GM12878 (cell line): ENCODE results near the gene PSMD12. TPM values are rescaled to one million over a fixed set of nuclear protein-coding genes. Genes with fewer than 3 reads are reported as not detected.
A peak's percentile ranks its signal among the peaks of the same experiment; 100 is the strongest.

Experiments
- BACH1 ChIP-seq: fragments of 450-650 bp; IDR thresholded peaks from 2 replicates; pipeline ENCODE4 v1.6.1; 2017; ENCODE audit warnings: mild to moderate bottlenecking, borderline replicate concordance
- BHLHE40 ChIP-seq, 2 experiments: fragments of 450-650 bp in 1 of 2; IDR thresholded peaks; 2 replicates each; pipeline ENCODE4 v1.6.1; 2011 to 2017; ENCODE audit warnings: low read depth in 2 of 2, borderline replicate concordance in 1 of 2, improper control_type of control experiment in 1 of 2, low read length in 1 of 2, mild to moderate bottlenecking in 1 of 2
- DPF2 ChIP-seq: fragments of 450-650 bp; IDR thresholded peaks from 2 replicates; pipeline ENCODE4 v1.6.1; 2017; ENCODE audit warnings: mild to moderate bottlenecking
- EP300 ChIP-seq, 2 experiments: fragments of 150-350 bp in 1 of 2; IDR thresholded peaks; 2 replicates each; pipeline ENCODE4 v1.6.1; 2011 to 2012; ENCODE audit warnings: low read depth in 2 of 2, low read length in 2 of 2, borderline replicate concordance in 1 of 2, improper control_type of control experiment in 1 of 2, inconsistent platforms in 1 of 2; ENCODE audit not compliant: control insufficient read depth in 1 of 2
- IKZF1 ChIP-seq: fragments of 450-650 bp; conservative IDR thresholded peaks from 2 replicates; pipeline ENCODE4 v1.6.1; 2017; ENCODE audit warnings: antibody characterized with exemption, mild to moderate bottlenecking
- LARP7 ChIP-seq: fragments of 450-650 bp; IDR thresholded peaks from 2 replicates; pipeline ENCODE4 v1.6.1; 2017; ENCODE audit warnings: mild to moderate bottlenecking
- NBN ChIP-seq: fragments of 450-650 bp; IDR thresholded peaks from 2 replicates; pipeline ENCODE4 v1.6.1; 2016
- NR2C1 ChIP-seq: fragments of 450-650 bp; IDR thresholded peaks from 2 replicates; pipeline ENCODE4 v1.6.1; 2017; ENCODE audit warnings: antibody characterized with exemption, mild to moderate bottlenecking, moderate library complexity
- POLR2AphosphoS5 ChIP-seq: IDR thresholded peaks from 2 replicates; pipeline ENCODE4 v1.6.1; 2011; ENCODE audit warnings: mild to moderate bottlenecking, low read length, inconsistent platforms
- RAD21 ChIP-seq: IDR thresholded peaks from 2 replicates; pipeline ENCODE4 v1.6.1; 2011; ENCODE audit warnings: mild to moderate bottlenecking, low read depth, low read length, moderate library complexity; ENCODE audit not compliant: insufficient read depth
- SRF ChIP-seq, 2 experiments: IDR thresholded peaks; 2 replicates each; pipeline ENCODE4 v1.6.1; 2011; ENCODE audit warnings: low read depth in 2 of 2, low read length in 2 of 2, mild to moderate bottlenecking in 1 of 2, moderate library complexity in 1 of 2
- YY1 ChIP-seq: IDR thresholded peaks from 2 replicates; pipeline ENCODE4 v1.6.1; 2011; ENCODE audit warnings: low read depth, mild to moderate bottlenecking, low read length
- polyA plus RNA-seq, 11 experiments: library from polyadenylated mRNA; depleted of rRNA in 4 of 11; unstranded in 6 of 11; stranded (reverse) in 5 of 11; fragments of >200 nt; fragmentation: Nextera tagmentation in 4 of 11; fragmentation: Illumina TruSeq in 1 of 11; extraction: Ambion mirVana in 4 of 11; extraction: Trizol in 1 of 11; gene quantifications; 1 replicate in 1 of 11; 2 replicates in 10 of 11; pipeline versions ENCODE4 v1.2.1 to v1.2.3, GENCODE V29; 2011 to 2016; ENCODE audit warnings: inconsistent platforms in 2 of 11, missing spikeins in 2 of 11, low read depth in 1 of 11
- total RNA-seq, 4 experiments: library from RNA; depleted of rRNA in 3 of 4; stranded (reverse); fragments of >200 nt in 3 of 4; fragmentation: Illumina TruSeq in 1 of 4; extraction: Trizol in 1 of 4; gene quantifications; 2 replicates each; pipeline versions ENCODE4 v1.2.1 to v1.2.3, GENCODE V29; 2013 to 2021
- TF ChIP-seq, protein P1 (sequence below): fragments of 450-650 bp; IDR thresholded peaks from 2 replicates; pipeline ENCODE4 v1.6.1; 2017; ENCODE audit warnings: mild to moderate bottlenecking, moderate library complexity
- TF ChIP-seq, protein P2 (sequence below), 3 experiments: IDR thresholded peaks in 2 of 3; conservative IDR thresholded peaks in 1 of 3; 2 replicates each; pipeline ENCODE4 v1.5.1; 2011; ENCODE audit warnings: low read depth in 3 of 3, low read length in 3 of 3, mild to moderate bottlenecking in 3 of 3, control low read depth in 2 of 3, moderate library complexity in 2 of 3, inconsistent platforms in 1 of 3, mixed read lengths in 1 of 3; ENCODE audit not compliant: control insufficient read depth in 2 of 3, insufficient read depth in 1 of 3; ENCODE audit errors: extremely low read depth in 1 of 3
- TF ChIP-seq, protein P3 (sequence below): fragments of 150-350 bp; IDR thresholded peaks from 2 replicates; pipeline ENCODE4 v1.6.1; 2014; ENCODE audit warnings: mild to moderate bottlenecking, low read depth, low read length

PSMD12 gene
- total and polyA plus RNA-seq, 10 of the 15 experiments (the other 5 are each of a cell fraction or from before 2014, with no cell fraction given), result 19.8 to 149 (median 47.5) TPM

DNA sequence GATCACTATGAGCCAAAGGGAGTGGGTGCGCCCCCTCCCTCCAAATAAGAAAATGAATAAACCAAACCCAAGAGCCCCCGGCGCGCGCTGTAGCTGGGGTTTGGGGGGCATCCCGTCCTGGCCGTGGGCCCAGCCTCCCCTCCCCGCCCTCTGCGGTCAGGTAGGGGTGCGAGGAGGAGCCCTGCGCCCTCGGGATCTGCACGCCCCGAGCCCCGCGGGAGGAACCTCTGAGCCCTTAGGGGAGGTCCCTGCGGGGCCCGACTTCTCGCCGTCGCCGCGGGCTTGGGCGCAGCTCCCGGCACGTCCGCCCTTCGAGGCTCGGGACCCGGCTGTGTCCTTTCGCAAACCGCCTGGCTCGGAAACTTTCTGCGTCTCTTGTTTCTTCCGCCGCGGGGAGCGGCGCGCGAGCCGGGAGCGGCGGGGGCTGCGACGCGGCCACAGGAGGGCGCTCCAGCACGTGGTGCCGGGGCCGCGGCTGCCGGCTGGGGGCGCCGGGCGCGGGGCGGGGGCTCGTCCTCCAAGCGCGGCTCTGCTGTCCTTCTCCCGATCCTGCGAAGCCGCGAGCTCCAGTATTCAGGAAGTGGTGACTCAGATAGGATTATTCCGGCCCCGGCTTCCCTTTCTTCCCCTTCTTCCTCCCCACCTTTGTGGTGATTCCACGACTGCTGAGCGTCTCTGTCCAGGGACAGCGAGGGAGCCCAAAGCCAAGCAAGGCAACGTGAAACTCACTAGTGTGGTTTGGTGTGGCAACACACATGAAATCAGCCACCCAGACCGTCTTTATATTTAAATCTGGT lies 12.3 kb upstream of the PSMD12 start (continued):
- TF ChIP-seq, protein P1, sequence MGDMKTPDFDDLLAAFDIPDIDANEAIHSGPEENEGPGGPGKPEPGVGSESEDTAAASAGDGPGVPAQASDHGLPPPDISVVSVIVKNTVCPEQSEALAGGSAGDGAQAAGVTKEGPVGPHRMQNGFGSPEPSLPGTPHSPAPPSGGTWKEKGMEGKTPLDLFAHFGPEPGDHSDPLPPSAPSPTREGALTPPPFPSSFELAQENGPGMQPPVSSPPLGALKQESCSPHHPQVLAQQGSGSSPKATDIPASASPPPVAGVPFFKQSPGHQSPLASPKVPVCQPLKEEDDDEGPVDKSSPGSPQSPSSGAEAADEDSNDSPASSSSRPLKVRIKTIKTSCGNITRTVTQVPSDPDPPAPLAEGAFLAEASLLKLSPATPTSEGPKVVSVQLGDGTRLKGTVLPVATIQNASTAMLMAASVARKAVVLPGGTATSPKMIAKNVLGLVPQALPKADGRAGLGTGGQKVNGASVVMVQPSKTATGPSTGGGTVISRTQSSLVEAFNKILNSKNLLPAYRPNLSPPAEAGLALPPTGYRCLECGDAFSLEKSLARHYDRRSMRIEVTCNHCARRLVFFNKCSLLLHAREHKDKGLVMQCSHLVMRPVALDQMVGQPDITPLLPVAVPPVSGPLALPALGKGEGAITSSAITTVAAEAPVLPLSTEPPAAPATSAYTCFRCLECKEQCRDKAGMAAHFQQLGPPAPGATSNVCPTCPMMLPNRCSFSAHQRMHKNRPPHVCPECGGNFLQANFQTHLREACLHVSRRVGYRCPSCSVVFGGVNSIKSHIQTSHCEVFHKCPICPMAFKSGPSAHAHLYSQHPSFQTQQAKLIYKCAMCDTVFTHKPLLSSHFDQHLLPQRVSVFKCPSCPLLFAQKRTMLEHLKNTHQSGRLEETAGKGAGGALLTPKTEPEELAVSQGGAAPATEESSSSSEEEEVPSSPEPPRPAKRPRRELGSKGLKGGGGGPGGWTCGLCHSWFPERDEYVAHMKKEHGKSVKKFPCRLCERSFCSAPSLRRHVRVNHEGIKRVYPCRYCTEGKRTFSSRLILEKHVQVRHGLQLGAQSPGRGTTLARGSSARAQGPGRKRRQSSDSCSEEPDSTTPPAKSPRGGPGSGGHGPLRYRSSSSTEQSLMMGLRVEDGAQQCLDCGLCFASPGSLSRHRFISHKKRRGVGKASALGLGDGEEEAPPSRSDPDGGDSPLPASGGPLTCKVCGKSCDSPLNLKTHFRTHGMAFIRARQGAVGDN, result peak; percentile 46
- 0 out of 4 replicates have a peak, but pooled peaks of 1 of the 2 experiments have one; percentile 18 for TF ChIP-seq EP300 (IDR thresholded peaks at IDR 0.05; ENCODE audit: borderline replicate concordance in 1 of 2, control insufficient read depth in 1 of 2, low read depth in 2 of 2, low read length in 2 of 2)
- TF ChIP-seq NR2C1, result 0 out of 2 replicates have a peak, but pooled peaks have one; percentile 22
- 0 out of 2 replicates have a peak, but pooled peaks have one; percentile 32 for TF ChIP-seq BACH1
- TF ChIP-seq BHLHE40 (IDR thresholded peaks at IDR 0.05; ENCODE audit: borderline replicate concordance in 1 of 2, low read depth in 2 of 2, low read length in 1 of 2), result peak; percentile 43 to 88; a peak in 3 of 4 replicates
- TF ChIP-seq SRF (IDR thresholded peaks at IDR 0.05; ENCODE audit: low read depth in 2 of 2, low read length in 2 of 2), result 0 out of 4 replicates have a peak, but pooled peaks of 1 of the 2 experiments have one; percentile 3
- peak; percentile 67 for TF ChIP-seq POLR2AphosphoS5
- TF ChIP-seq NBN, result 0 out of 2 replicates have a peak, but pooled peaks have one; percentile 55
- TF ChIP-seq YY1, result peak; percentile 64; the same call in 1 of the 2 replicates
- peak; percentile 78 for TF ChIP-seq RAD21
- TF ChIP-seq, protein P2, sequence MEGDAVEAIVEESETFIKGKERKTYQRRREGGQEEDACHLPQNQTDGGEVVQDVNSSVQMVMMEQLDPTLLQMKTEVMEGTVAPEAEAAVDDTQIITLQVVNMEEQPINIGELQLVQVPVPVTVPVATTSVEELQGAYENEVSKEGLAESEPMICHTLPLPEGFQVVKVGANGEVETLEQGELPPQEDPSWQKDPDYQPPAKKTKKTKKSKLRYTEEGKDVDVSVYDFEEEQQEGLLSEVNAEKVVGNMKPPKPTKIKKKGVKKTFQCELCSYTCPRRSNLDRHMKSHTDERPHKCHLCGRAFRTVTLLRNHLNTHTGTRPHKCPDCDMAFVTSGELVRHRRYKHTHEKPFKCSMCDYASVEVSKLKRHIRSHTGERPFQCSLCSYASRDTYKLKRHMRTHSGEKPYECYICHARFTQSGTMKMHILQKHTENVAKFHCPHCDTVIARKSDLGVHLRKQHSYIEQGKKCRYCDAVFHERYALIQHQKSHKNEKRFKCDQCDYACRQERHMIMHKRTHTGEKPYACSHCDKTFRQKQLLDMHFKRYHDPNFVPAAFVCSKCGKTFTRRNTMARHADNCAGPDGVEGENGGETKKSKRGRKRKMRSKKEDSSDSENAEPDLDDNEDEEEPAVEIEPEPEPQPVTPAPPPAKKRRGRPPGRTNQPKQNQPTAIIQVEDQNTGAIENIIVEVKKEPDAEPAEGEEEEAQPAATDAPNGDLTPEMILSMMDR (IDR thresholded peaks at IDR 0.05 in 2 of 3, conservative IDR thresholded peaks at IDR 0.05 in 1 of 3; ENCODE audit: control insufficient read depth in 2 of 3, extremely low read depth in 1 of 3, insufficient read depth in 1 of 3, low read depth in 3 of 3, low read length in 3 of 3), result peak; percentile 57 to 93 (median 61); a peak in 5 of 6 replicates
- TF ChIP-seq IKZF1, result peak; percentile 81
- TF ChIP-seq LARP7, result peak; percentile 78; the same call in 1 of the 2 replicates
- peak; percentile 19 for TF ChIP-seq DPF2
- TF ChIP-seq, protein P3, sequence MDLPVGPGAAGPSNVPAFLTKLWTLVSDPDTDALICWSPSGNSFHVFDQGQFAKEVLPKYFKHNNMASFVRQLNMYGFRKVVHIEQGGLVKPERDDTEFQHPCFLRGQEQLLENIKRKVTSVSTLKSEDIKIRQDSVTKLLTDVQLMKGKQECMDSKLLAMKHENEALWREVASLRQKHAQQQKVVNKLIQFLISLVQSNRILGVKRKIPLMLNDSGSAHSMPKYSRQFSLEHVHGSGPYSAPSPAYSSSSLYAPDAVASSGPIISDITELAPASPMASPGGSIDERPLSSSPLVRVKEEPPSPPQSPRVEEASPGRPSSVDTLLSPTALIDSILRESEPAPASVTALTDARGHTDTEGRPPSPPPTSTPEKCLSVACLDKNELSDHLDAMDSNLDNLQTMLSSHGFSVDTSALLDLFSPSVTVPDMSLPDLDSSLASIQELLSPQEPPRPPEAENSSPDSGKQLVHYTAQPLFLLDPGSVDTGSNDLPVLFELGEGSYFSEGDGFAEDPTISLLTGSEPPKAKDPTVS, result no peak
